ENCODE measurements around the gene EGFR. TPM values are rescaled to one million over a fixed set of nuclear protein-coding genes. Genes with fewer than 3 reads are reported as not detected.
A peak's percentile ranks its signal among the peaks of the same experiment; 100 is the strongest.

The EGFR gene
- not detected in 2 replicates for total RNA-seq

- peaks cover 70% of the 10 kb centered on the region for H3K27me3 Mint-ChIP-seq
- no peaks in the 10 kb centered on the region for H3K9me3 Mint-ChIP-seq
- H3K27ac Mint-ChIP-seq, result no peak within 1 kb of the TSS
- DNase-seq, result no peak
- intact Hi-C loops (cut with micrococcal nuclease), result loop anchor here (2.0 kb wide), 1 partner anchor 32 kb away; no protein-coding TSS in a partner anchor
- no peaks in the 10 kb centered on the region for H3K36me3 Mint-ChIP-seq (ENCODE audit: low read depth)
- no peaks in the 10 kb centered on the region for H3K4me1 Mint-ChIP-seq
- peak within 1 kb of the TSS; percentile 46 for H3K4me3 Mint-ChIP-seq
These were observed at the start of gene EGFR for GRCh38 chr7:55018361-55019190. TSS of gene EGFR (plus strand) at chr7:55019017. CDS start at chr7:55019278, 261 bp downstream.

GRCh38 chr7:54969208-54969967, 49.4 kb upstream of the EGFR start:
- DNase-seq, result no peak
- Mint-ChIP-seq H3K4me1 (no peaks in the 10 kb centered on the region), H3K27ac (no peak overlapping the region), H3K9me3 (no peaks in the 10 kb centered on the region), H3K36me3 (ENCODE audit: low read depth) (no peaks in the 10 kb centered on the region), H3K27me3 (peaks cover 2% of the 10 kb centered on the region), H3K4me3 (no peak overlapping the region)
- intact Hi-C loops (cut with micrococcal nuclease), result no loop called here

GRCh38 chr7:54972733-54973294, 46.0 kb upstream of the EGFR start:
- no peak for DNase-seq
- Mint-ChIP-seq H3K27me3 (peaks cover 6% of the 10 kb centered on the region), H3K27ac (no peak overlapping the region)

GRCh38 chr7:54978364-54979116, 40.3 kb upstream of the EGFR start:
- H3K9me3 Mint-ChIP-seq, result no peaks in the 10 kb centered on the region
- intact Hi-C loops (cut with micrococcal nuclease), result no loop called here
- no peak overlapping the region for H3K4me3 Mint-ChIP-seq
- H3K27ac Mint-ChIP-seq, result no peak overlapping the region
- H3K4me1 Mint-ChIP-seq, result no peaks in the 10 kb centered on the region
- no peak for DNase-seq
- H3K27me3 Mint-ChIP-seq, result peaks cover 3% of the 10 kb centered on the region
- no peaks in the 10 kb centered on the region for H3K36me3 Mint-ChIP-seq (ENCODE audit: low read depth)

More at GRCh38 chr7:54972733-54973294, 46.0 kb upstream of the EGFR start:
- Mint-ChIP-seq H3K9me3 (no peaks in the 10 kb centered on the region), H3K4me1 (no peaks in the 10 kb centered on the region), H3K36me3 (ENCODE audit: low read depth) (no peaks in the 10 kb centered on the region), H3K4me3 (no peak overlapping the region)
- intact Hi-C loops (cut with micrococcal nuclease), result no loop called here

GRCh38 chr7:54980521-54980920, 38.3 kb upstream of the EGFR start:
- H3K36me3 Mint-ChIP-seq (ENCODE audit: low read depth), result no peaks in the 10 kb centered on the region
- H3K27ac Mint-ChIP-seq, result no peak overlapping the region
- H3K9me3 Mint-ChIP-seq, result peaks cover 9% of the 10 kb centered on the region
- H3K4me1 Mint-ChIP-seq, result no peaks in the 10 kb centered on the region
- no peak for DNase-seq
- H3K27me3 Mint-ChIP-seq, result peaks cover 8% of the 10 kb centered on the region
- intact Hi-C loops (cut with micrococcal nuclease), result no loop called here
- H3K4me3 Mint-ChIP-seq, result no peak overlapping the region

GRCh38 chr7:54981913-54982312, 36.9 kb upstream of the EGFR start:
- Mint-ChIP-seq H3K9me3 (peaks cover 9% of the 10 kb centered on the region), H3K27ac (no peak overlapping the region), H3K4me1 (no peaks in the 10 kb centered on the region), H3K36me3 (ENCODE audit: low read depth) (no peaks in the 10 kb centered on the region), H3K4me3 (no peak overlapping the region), H3K27me3 (peaks cover 9% of the 10 kb centered on the region)
- intact Hi-C loops (cut with micrococcal nuclease), result no loop called here
- DNase-seq, result no peak

GRCh38 chr7:54985426-54986330, 33.1 kb upstream of the EGFR start:
- no peak overlapping the region for H3K27ac Mint-ChIP-seq
- intact Hi-C loops (cut with micrococcal nuclease), result loop anchor here (2.0 kb wide), 1 partner anchor 33 kb away; the partner anchor contains the start of gene EGFR
- no peak for DNase-seq
- no peaks in the 10 kb centered on the region for H3K4me1 Mint-ChIP-seq
- no peaks in the 10 kb centered on the region for H3K36me3 Mint-ChIP-seq (ENCODE audit: low read depth)
- peaks cover 20% of the 10 kb centered on the region for H3K27me3 Mint-ChIP-seq
- H3K4me3 Mint-ChIP-seq, result no peak overlapping the region
- H3K9me3 Mint-ChIP-seq, result peaks cover 10% of the 10 kb centered on the region

- no peaks in the 10 kb centered on the region for H3K36me3 Mint-ChIP-seq (ENCODE audit: low read depth)
- peaks cover 25% of the 10 kb centered on the region for H3K27me3 Mint-ChIP-seq
- peaks cover 14% of the 10 kb centered on the region for H3K9me3 Mint-ChIP-seq
- H3K4me3 Mint-ChIP-seq, result no peak overlapping the region
- no peaks in the 10 kb centered on the region for H3K4me1 Mint-ChIP-seq
- intact Hi-C loops (cut with micrococcal nuclease), result loop anchor here (2.0 kb wide), 1 partner anchor 32 kb away; the partner anchor contains the start of gene EGFR
- DNase-seq, result no peak
- H3K27ac Mint-ChIP-seq, result no peak overlapping the region
These were observed 32.1 kb upstream of the EGFR start for GRCh38 chr7:54986716-54987115.

GRCh38 chr7:54987772-54988171, 31.0 kb upstream of the EGFR start:
- Mint-ChIP-seq H3K27ac (no peak overlapping the region), H3K36me3 (ENCODE audit: low read depth) (no peaks in the 10 kb centered on the region), H3K9me3 (peaks cover 14% of the 10 kb centered on the region), H3K4me3 (no peak overlapping the region), H3K4me1 (no peaks in the 10 kb centered on the region), H3K27me3 (peaks cover 25% of the 10 kb centered on the region)
- intact Hi-C loops (cut with micrococcal nuclease), result loop anchor here (2.0 kb wide), 1 partner anchor 31 kb away; the partner anchor contains the start of gene EGFR
- DNase-seq, result no peak

- Mint-ChIP-seq H3K27me3 (peaks cover 25% of the 10 kb centered on the region), H3K4me3 (no peak overlapping the region), H3K36me3 (ENCODE audit: low read depth) (no peaks in the 10 kb centered on the region), H3K27ac (no peak overlapping the region), H3K9me3 (peaks cover 14% of the 10 kb centered on the region), H3K4me1 (no peaks in the 10 kb centered on the region)
- DNase-seq, result no peak
- intact Hi-C loops (cut with micrococcal nuclease), result no loop called here
These were observed 30.3 kb upstream of the EGFR start for GRCh38 chr7:54988516-54988915.

- no peak overlapping the region for H3K4me3 Mint-ChIP-seq
- peaks cover 14% of the 10 kb centered on the region for H3K9me3 Mint-ChIP-seq
- H3K27me3 Mint-ChIP-seq, result peaks cover 25% of the 10 kb centered on the region
- peaks cover 1% of the 10 kb centered on the region for H3K4me1 Mint-ChIP-seq
- H3K27ac Mint-ChIP-seq, result no peak overlapping the region
- intact Hi-C loops (cut with micrococcal nuclease), result no loop called here
- no peaks in the 10 kb centered on the region for H3K36me3 Mint-ChIP-seq (ENCODE audit: low read depth)
- DNase-seq, result no peak
These were observed 29.2 kb upstream of the EGFR start for GRCh38 chr7:54989453-54990225.

- Mint-ChIP-seq H3K4me1 (peaks cover 18% of the 10 kb centered on the region), H3K4me3 (no peak overlapping the region), H3K27ac (no peak overlapping the region), H3K36me3 (ENCODE audit: low read depth) (no peaks in the 10 kb centered on the region), H3K9me3 (peaks cover 18% of the 10 kb centered on the region), H3K27me3 (peaks cover 18% of the 10 kb centered on the region)
- intact Hi-C loops (cut with micrococcal nuclease), result no loop called here
- no peak for DNase-seq
These were observed 27.5 kb upstream of the EGFR start for GRCh38 chr7:54991341-54991740.

All from activated CD4-positive, alpha-beta T cell treated with anti-CD3 and anti-CD28 coated beads, Interleukin-2, amount 10 ng/mL, durations not matched to agents 24 days and 14 days (primary cell).